MCF 10A (cell line): ENCODE results near the gene WNT1. TPM values are rescaled to one million over a fixed set of nuclear protein-coding genes. Genes with fewer than 3 reads are reported as not detected.

ENCODE experiments used
- BruUV-seq: library from RNA; stranded (reverse); fragments of 400-500 nt; replicated peaks from 2 replicates; lab custom pipeline; 2021; lab: Mats Ljungman, UMichigan
- CTCF ChIA-PET: fragments of 300-600 bp; sonication (Branson Sonifier 250); formaldehyde crosslinking; extraction: SDS; loops from one replicate; lab custom pipeline; 2021; ENCODE audit warnings: antibody characterized with exemption, inconsistent platforms; lab: Yijun Ruan, JAX
- POLR2A ChIA-PET: fragments of 300-600, 350-650 bp; sonication (Branson Sonifier 250); formaldehyde crosslinking; extraction: SDS; loops from one replicate; lab custom pipeline; 2020; ENCODE audit warnings: antibody characterized with exemption, inconsistent platforms; lab: Yijun Ruan, JAX
- DNase-seq: peaks from one replicate; pipeline ENCODE4 v3.0.0-alpha.2; 2018; ENCODE audit not compliant: unreplicated experiment
- H3K27ac Mint-ChIP-seq: one replicate; pipeline ENCODE4 v1.8.0; 2022; ENCODE audit warnings: mild to moderate bottlenecking, low read depth, mixed read lengths; ENCODE audit not compliant: unreplicated experiment
- H3K27me3 Mint-ChIP-seq: one replicate; pipeline ENCODE4 v1.8.0; 2022; ENCODE audit warnings: mixed read lengths; ENCODE audit not compliant: insufficient read depth, unreplicated experiment
- H3K36me3 Mint-ChIP-seq: one replicate; pipeline ENCODE4 v1.8.0; 2022; ENCODE audit warnings: mild to moderate bottlenecking, moderate library complexity, mixed read lengths; ENCODE audit not compliant: insufficient read depth, unreplicated experiment
- H3K4me1 Mint-ChIP-seq: one replicate; pipeline ENCODE4 v1.8.0; 2022; ENCODE audit warnings: mixed read lengths; ENCODE audit not compliant: insufficient read depth, unreplicated experiment
- H3K4me3 Mint-ChIP-seq: one replicate; pipeline ENCODE4 v1.8.0; 2022; ENCODE audit warnings: mild to moderate bottlenecking, moderate library complexity, mixed read lengths; ENCODE audit not compliant: unreplicated experiment
- H3K9me3 Mint-ChIP-seq: one replicate; pipeline ENCODE4 v1.8.0; 2022; ENCODE audit warnings: mixed read lengths; ENCODE audit not compliant: unreplicated experiment
- intact Hi-C: fragments of 100-400 bp; cut with micrococcal nuclease; formaldehyde crosslinking; loops from 2 replicates; pipeline ENCODE4 v1.14.1; 2022
- total RNA-seq: library from RNA; stranded (reverse); gene quantifications from 2 replicates; pipeline ENCODE4 v1.2.3, GENCODE V29; 2022
- TF ChIP-seq, protein P1 (sequence below): fragments of 200-600 bp; IDR thresholded peaks from one replicate; pipeline ENCODE4 v1.8.0; 2022; ENCODE audit warnings: antibody characterized with exemption, mild to moderate bottlenecking; ENCODE audit not compliant: unreplicated experiment

Gene WNT1
- total RNA-seq, 1 experiment from 2014 or later, result not detected

DNA sequence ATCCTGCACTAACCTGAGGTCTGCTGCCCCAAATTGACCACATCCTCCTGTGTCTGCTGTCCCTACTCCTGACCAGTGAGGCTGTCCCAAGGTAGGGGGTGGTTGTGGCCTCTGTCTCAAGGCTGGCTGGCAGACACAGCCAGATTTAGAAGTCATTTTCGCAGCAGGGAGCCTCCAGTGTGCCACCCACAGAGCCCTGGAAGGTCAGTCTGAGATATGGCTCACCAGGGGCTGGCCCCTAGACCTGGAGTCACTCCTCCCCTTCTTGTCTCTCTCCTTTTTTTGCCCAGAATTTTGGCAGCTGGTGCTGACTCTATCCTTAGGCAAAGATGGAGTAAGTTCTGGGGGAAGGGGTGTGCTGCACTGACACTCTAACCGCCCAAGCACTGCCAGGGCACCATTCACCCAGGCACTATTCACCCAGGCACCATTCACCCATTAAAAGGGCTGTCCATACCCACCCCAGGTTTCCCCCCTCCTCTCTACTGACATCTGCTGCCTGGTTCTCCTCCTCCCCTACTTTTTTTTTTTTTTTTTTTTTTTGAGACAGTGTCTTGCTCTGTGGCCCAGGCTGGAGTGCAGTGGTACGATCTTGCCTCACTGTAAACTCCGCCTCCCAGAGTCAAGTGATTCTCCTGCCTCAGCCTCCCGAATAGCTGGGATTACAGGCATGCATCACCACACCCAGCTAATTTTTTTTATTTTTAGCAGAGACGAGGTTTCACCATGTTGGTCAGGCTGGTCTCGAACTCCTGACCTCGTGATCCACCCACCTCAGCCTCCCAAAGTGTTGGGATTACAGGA, 13.3 kb downstream of the WNT1 start:
- Mint-ChIP-seq H3K36me3 (no peaks in the 10 kb centered on the region), H3K27me3 (peaks cover 33% of the 10 kb centered on the region), H3K4me3 (no peak overlapping the region), H3K9me3 (no peaks in the 10 kb centered on the region), H3K4me1 (no peaks in the 10 kb centered on the region), H3K27ac (no peak overlapping the region)
- POLR2A ChIA-PET, result interaction anchor here (0.6 to 0.7 kb wide), 2 partner anchors 26 to 806 kb away, joined by 3 to 4 read pairs; no protein-coding TSS in a partner anchor
- intact Hi-C loops, result loop anchor here (10.0 kb wide), 1 partner anchor 97 kb away; no protein-coding TSS in a partner anchor
- CTCF ChIA-PET, result interaction anchor here (1.0 to 4.5 kb wide), 2 partner anchors 14 to 139 kb away, joined by 4 to 54 read pairs; partner anchors contain the start of gene WNT1
- TF ChIP-seq, protein P1, sequence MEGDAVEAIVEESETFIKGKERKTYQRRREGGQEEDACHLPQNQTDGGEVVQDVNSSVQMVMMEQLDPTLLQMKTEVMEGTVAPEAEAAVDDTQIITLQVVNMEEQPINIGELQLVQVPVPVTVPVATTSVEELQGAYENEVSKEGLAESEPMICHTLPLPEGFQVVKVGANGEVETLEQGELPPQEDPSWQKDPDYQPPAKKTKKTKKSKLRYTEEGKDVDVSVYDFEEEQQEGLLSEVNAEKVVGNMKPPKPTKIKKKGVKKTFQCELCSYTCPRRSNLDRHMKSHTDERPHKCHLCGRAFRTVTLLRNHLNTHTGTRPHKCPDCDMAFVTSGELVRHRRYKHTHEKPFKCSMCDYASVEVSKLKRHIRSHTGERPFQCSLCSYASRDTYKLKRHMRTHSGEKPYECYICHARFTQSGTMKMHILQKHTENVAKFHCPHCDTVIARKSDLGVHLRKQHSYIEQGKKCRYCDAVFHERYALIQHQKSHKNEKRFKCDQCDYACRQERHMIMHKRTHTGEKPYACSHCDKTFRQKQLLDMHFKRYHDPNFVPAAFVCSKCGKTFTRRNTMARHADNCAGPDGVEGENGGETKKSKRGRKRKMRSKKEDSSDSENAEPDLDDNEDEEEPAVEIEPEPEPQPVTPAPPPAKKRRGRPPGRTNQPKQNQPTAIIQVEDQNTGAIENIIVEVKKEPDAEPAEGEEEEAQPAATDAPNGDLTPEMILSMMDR, result no peak
- BruUV-seq, result no TSS peak
- no peak for DNase-seq

DNA sequence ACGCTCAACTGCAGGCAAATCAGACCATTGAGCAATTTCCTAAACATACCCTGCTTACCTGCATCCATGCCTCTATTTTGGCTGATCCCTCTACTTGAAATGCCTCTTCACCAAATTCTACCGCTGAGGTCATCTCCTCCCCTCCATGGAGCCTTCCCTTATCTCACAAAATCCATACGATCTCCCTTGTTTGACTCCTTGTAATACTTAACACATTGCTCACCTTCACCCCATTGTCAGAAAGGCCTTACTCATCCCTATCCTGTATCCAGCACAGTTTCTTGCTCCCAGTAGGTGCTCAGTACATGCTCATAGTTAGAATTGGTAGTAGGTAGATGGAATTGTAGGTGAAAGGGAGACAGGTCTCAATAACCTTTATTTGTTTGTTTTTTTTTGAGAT, 15.7 kb downstream of the WNT1 start:
- intact Hi-C loops, result loop anchor here (2.0 to 10.0 kb wide), 2 partner anchors 29 to 99 kb away; no protein-coding TSS in a partner anchor
- POLR2A ChIA-PET, result interaction anchor here (1.8 kb wide), 1 partner anchor 141 kb away, joined by 10 read pairs; the partner anchor contains the start of gene DDX23

DNA sequence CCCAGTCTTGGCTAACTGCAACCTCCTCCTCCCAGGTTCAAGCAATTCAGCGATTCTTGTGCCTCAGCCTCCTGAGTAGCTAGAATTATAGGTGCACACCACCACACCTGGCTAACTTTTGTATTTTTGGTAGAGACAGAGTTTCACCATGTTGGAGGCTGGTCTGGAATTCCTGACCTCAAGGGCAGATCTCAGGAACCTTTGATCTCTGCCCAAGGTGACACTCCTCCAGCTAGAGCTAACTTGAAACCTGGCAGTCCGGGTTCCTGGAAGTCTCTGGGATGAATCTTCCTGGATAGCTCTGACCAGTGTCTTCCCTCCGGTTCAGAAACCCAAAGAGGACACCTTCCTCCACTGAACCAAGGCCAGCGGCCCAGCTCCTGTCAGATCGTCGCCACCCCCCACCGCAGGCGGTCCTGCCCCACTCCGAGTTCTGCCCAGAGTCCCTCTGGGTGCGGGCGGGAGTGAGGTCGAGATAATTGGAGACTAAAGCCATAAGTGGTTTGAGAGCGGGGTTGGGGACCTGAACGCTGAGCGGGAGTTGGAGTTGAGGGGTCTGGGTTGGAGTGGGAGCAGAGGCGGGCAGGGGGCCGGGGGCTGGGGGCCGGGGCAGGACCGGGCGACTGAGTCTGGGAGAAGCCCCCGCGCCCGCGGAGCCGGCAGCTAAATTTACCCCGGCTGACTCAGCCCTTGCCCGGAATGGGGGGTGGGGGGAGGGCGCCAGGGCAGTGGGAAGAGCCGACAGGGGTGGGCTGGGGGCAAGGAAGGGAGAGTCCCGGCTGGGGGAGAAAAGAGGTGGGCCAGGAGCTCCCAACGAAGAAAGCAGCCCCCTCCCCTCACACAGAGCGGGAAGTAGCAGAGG, 16.3 kb downstream of the WNT1 start:
- no TSS peak for BruUV-seq
- TF ChIP-seq, protein P1, result no peak
- H3K4me3 Mint-ChIP-seq, result no peak overlapping the region
- peaks cover 12% of the 10 kb centered on the region for H3K27me3 Mint-ChIP-seq
- ChIA-PET POLR2A (no interaction called here), CTCF (interaction anchor here (0.7 to 2.7 kb wide), 13 partner anchors 11 to 677 kb away, joined by 3 to 21 read pairs (median 4); partner anchors contain the start of genes DDX23 and WNT1)
- intact Hi-C loops, result loop anchor here (1.0 to 10.0 kb wide), 4 partner anchors 30 to 141 kb away; no protein-coding TSS in a partner anchor
- H3K27ac Mint-ChIP-seq, result no peak overlapping the region
- no peaks in the 10 kb centered on the region for H3K36me3 Mint-ChIP-seq
- DNase-seq, result no peak
- peaks cover 2% of the 10 kb centered on the region for H3K4me1 Mint-ChIP-seq
- no peaks in the 10 kb centered on the region for H3K9me3 Mint-ChIP-seq

More for the DNA sequence above, 15.7 kb downstream of the WNT1 start:
- Mint-ChIP-seq H3K4me1 (no peaks in the 10 kb centered on the region), H3K4me3 (no peak overlapping the region), H3K27me3 (peaks cover 18% of the 10 kb centered on the region), H3K36me3 (no peaks in the 10 kb centered on the region), H3K27ac (no peak overlapping the region), H3K9me3 (no peaks in the 10 kb centered on the region)
- TF ChIP-seq, protein P1, result no peak
- CTCF ChIA-PET, result interaction anchor here (0.6 to 2.7 kb wide), 7 partner anchors 16 to 141 kb away, joined by 3 to 21 read pairs (median 5); partner anchors contain the start of genes DDX23 and WNT1
- no peak for DNase-seq
- no TSS peak for BruUV-seq
